Activated T-cell treated with anti-CD3 and anti-CD28 coated beads, Interleukin-2, amount 50 U/mL, for 72 hours (primary cell): ENCODE measurements around the gene KCNQ1. TPM values are rescaled to one million over a fixed set of nuclear protein-coding genes. Genes with fewer than 3 reads are reported as not detected.
A peak's percentile ranks its signal among the peaks of the same experiment; 100 is the strongest.

Experiments
- ATAC-seq, 2 donors: fragments of 150-1000 bp; cut with Tn5 transposase; replicated peaks in 1 of 2; 2 replicates each; pipeline ENCODE4 v1.10.0; 2021; ENCODE audit warnings: moderate library complexity in 2 of 2, mild to moderate bottlenecking in 1 of 2
- DNase-seq, 2 donors: peaks; one replicate each; pipeline ENCODE4 v3.0.0; 2021 to 2022; ENCODE audit warnings: mixed read lengths in 1 of 2
- H3K27ac Mint-ChIP-seq: one replicate; pipeline ENCODE4 v1.8.0; 2022; ENCODE audit warnings: mild to moderate bottlenecking, moderate library complexity, mixed read lengths
- H3K27me3 Mint-ChIP-seq: one replicate; pipeline ENCODE4 v1.8.0; 2022; ENCODE audit warnings: low read depth, mixed read lengths
- H3K36me3 Mint-ChIP-seq, 2 donors: one replicate each; pipeline ENCODE4 v1.8.0; 2022; ENCODE audit warnings: mixed read lengths in 2 of 2, mild to moderate bottlenecking in 1 of 2; ENCODE audit not compliant: insufficient read depth in 2 of 2
- H3K4me1 Mint-ChIP-seq: one replicate; pipeline ENCODE4 v1.8.0; 2022; ENCODE audit warnings: low read depth, mixed read lengths
- H3K4me3 Mint-ChIP-seq, 2 donors: one replicate each; pipeline ENCODE4 v1.8.0; 2022; ENCODE audit warnings: mild to moderate bottlenecking in 2 of 2, mixed read lengths in 2 of 2, moderate library complexity in 2 of 2
- H3K9me3 Mint-ChIP-seq, 2 donors: one replicate each; pipeline ENCODE4 v1.8.0; 2022; ENCODE audit warnings: mixed read lengths in 2 of 2
- total RNA-seq, 2 donors: library from RNA; stranded (reverse); gene quantifications; one replicate each; pipeline ENCODE4 v1.2.3, GENCODE V29; 2022

Gene KCNQ1
- total RNA-seq, 2 donors from 2014 or later = 11.4 TPM

DNA sequence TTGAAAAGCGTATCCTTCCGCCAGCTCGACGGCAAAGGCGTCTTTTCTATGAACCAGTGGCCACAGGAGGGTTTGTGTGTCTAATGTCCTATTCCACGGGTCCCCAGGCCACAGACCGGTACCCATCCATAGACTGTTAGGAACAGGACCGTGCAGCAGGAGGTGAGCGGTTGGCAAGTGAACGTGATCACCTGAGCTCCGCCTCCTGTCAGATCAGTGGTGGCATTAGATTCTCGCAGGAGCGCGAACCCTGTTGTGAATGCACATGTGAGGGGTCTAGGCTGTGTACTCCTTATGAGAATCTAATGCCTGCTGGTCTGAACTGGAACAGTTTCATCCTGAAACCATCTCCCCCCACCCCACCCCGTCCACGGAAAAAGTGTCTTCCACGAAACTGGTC, 317.6 kb downstream of the KCNQ1 start:
- no peak overlapping the region for H3K4me3 Mint-ChIP-seq
- H3K36me3 Mint-ChIP-seq = no peaks in the 10 kb centered on the region
- DNase-seq (no peak), ATAC-seq (no peak)
- H3K4me1 Mint-ChIP-seq = no peaks in the 10 kb centered on the region
- H3K9me3 Mint-ChIP-seq = no peaks in the 10 kb centered on the region
- H3K27me3 Mint-ChIP-seq = no peaks in the 10 kb centered on the region
- no peak overlapping the region for H3K27ac Mint-ChIP-seq

GRCh38 chr11:2763984-2764383, 319.2 kb downstream of the KCNQ1 start:
- no peak for ATAC-seq
- no peaks in the 10 kb centered on the region for H3K9me3 Mint-ChIP-seq

DNA sequence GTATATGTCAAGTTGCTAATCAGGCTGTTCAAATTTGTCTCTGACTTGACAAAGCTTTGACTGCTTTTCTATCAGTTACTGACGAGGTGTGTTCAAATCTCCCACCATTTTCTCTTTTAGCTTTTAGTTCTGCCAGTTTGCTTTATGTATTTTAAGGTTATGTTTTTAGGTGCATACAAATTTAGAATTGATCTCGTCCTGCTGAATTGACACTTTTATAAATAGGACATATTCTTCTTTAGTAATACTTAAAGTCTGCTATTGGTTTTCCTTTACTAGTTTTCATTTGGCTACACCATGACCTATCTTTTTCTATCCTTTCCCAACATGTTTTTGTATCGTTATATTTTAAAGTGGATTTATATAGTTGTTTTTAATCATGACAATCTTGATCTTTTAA, 320.7 kb downstream of the KCNQ1 start:
- no peak for DNase-seq
- no peaks in the 10 kb centered on the region for H3K4me1 Mint-ChIP-seq
- H3K4me3 Mint-ChIP-seq = no peak overlapping the region
- ATAC-seq = no peak
- H3K27me3 Mint-ChIP-seq = no peaks in the 10 kb centered on the region
- H3K27ac Mint-ChIP-seq = no peak overlapping the region
- no peaks in the 10 kb centered on the region for H3K36me3 Mint-ChIP-seq
- H3K9me3 Mint-ChIP-seq = no peaks in the 10 kb centered on the region

More at GRCh38 chr11:2763984-2764383, 319.2 kb downstream of the KCNQ1 start:
- H3K27ac Mint-ChIP-seq = no peak overlapping the region
- no peak overlapping the region for H3K4me3 Mint-ChIP-seq
- DNase-seq = no peak
- no peaks in the 10 kb centered on the region for H3K4me1 Mint-ChIP-seq
- H3K36me3 Mint-ChIP-seq = no peaks in the 10 kb centered on the region
- H3K27me3 Mint-ChIP-seq = no peaks in the 10 kb centered on the region

GRCh38 chr11:2766166-2766565, 321.4 kb downstream of the KCNQ1 start:
- ATAC-seq (no peak), DNase-seq (no peak)
- Mint-ChIP-seq H3K4me1 (no peaks in the 10 kb centered on the region), H3K4me3 (no peak overlapping the region), H3K27me3 (no peaks in the 10 kb centered on the region), H3K27ac (no peak overlapping the region), H3K9me3 (no peaks in the 10 kb centered on the region), H3K36me3 (no peaks in the 10 kb centered on the region)

DNA sequence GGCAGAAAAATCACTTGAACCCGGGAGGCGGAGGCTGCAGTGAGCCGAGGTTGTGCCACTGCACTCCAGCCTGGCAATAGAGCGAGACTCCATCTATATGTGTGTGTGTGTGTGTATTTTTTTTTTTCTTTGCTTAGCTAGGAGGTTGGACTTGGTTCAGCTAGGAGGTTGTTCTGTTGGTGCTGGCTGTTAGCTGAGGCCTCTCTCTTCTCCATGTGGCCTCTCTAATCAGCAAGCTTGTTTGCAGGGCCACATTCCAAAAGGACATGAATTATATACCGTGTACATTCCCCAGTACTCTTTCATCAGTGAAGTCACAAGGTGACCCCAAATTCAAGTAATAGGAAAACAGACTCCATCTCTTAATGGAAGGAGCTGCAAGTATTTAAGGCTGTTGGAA, 322.3 kb downstream of the KCNQ1 start:
- Mint-ChIP-seq H3K36me3 (no peaks in the 10 kb centered on the region), H3K4me1 (no peaks in the 10 kb centered on the region), H3K9me3 (no peaks in the 10 kb centered on the region), H3K27ac (no peak overlapping the region), H3K4me3 (no peak overlapping the region), H3K27me3 (no peaks in the 10 kb centered on the region)
- DNase-seq (no peak), ATAC-seq (no peak)

- H3K4me1 Mint-ChIP-seq = peaks cover 6% of the 10 kb centered on the region
- H3K27ac Mint-ChIP-seq = no peak overlapping the region
- no peak for ATAC-seq
- no peaks in the 10 kb centered on the region for H3K36me3 Mint-ChIP-seq
- H3K4me3 Mint-ChIP-seq = no peak overlapping the region
- no peaks in the 10 kb centered on the region for H3K27me3 Mint-ChIP-seq
- H3K9me3 Mint-ChIP-seq = no peaks in the 10 kb centered on the region
- DNase-seq = no peak
Observed at GRCh38 chr11:2767801-2768200, 323.0 kb downstream of the KCNQ1 start.

DNA sequence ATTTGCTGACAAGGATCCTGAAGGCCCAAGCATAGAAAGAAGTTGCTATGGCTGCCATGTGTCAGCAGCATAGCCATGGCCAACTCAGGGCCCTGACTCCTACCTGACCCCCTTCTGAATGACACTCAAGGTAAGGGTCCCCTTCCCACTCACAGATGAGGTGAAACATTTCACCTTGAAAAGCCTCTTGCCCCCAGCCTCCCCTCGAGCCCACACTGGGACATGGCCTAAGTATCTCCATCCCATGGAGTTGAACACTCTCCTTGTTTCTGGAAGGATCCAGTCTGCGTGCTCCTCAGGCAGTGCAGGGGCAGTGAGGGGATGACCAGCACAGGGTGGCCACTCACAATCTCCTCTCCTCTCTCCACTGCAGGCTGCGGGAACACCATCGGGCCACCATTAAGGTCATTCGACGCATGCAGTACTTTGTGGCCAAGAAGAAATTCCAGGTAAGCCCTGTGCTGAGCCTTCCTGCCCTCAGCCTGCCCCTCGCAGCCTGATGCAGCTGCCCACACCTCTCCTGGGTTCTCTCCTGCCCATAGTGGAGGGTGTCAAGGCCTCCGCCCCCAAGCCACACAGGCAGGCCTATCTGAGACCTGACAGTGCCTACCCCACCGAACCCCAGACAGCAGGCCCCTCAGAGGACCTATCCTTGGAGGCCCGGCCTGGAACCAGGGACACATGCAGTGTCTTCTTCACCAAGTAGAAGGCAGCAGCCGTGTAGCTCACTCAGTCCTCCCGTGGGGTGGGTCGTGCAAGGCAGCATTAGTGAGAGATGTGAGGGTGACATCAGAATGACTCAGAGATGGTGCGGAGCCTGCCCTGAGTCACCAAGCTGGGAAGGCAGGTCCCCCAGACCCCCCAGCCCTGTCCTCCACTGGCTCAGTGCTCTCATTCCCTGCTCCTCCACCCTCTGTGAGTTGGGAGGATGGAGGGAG, 323.9 kb downstream of the KCNQ1 start:
- Mint-ChIP-seq H3K9me3 (no peaks in the 10 kb centered on the region), H3K27me3 (no peaks in the 10 kb centered on the region), H3K4me3 (no peak overlapping the region), H3K4me1 (peaks cover 11% of the 10 kb centered on the region), H3K36me3 (no peaks in the 10 kb centered on the region), H3K27ac (no peak overlapping the region)
- DNase-seq (peak; percentile 35 to 54), ATAC-seq (peak; percentile 77 to 83)

- no peaks in the 10 kb centered on the region for H3K9me3 Mint-ChIP-seq
- H3K36me3 Mint-ChIP-seq = no peaks in the 10 kb centered on the region
- DNase-seq (no peak), ATAC-seq (no peak)
- peaks cover 15% of the 10 kb centered on the region for H3K4me1 Mint-ChIP-seq
- no peak overlapping the region for H3K4me3 Mint-ChIP-seq
- H3K27ac Mint-ChIP-seq = no peak overlapping the region
- no peaks in the 10 kb centered on the region for H3K27me3 Mint-ChIP-seq
Observed at GRCh38 chr11:2769409-2770095, 324.7 kb downstream of the KCNQ1 start.

DNA sequence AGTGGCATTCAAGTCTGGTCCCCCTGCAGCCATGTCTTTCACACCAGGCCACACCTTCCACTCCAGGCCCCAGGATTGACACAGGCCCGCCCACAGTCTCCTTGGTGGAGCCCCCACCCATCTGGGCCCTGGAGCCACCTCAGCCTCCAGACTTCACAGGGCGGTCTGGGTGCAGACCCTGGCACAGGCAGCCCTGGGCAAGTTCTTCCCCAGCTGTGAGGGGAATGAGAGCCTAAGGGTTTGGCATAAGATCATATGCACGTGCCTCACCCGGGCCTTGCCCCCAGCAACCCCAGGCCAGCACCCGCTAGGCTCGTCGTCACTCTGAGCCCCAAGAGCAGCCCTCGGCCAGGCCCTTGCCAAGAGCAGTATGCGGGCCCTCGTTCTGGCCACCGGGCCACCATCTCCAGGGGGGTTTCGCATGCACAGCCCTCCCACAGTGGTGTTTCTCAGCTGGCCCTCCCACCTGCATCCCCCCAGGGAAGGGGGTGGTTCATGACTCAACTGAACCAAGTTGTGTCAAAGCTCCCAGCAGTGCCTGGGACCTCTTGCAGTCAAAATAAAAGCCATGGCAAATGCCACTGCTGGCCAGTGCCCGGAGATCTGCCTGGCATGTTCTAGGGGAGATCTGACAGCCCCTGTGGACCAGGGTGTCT, 325.4 kb downstream of the KCNQ1 start:
- no peaks in the 10 kb centered on the region for H3K27me3 Mint-ChIP-seq
- no peak overlapping the region for H3K4me3 Mint-ChIP-seq
- H3K36me3 Mint-ChIP-seq = no peaks in the 10 kb centered on the region
- DNase-seq = no peak
- no peaks in the 10 kb centered on the region for H3K9me3 Mint-ChIP-seq
- no peak for ATAC-seq
- peaks cover 22% of the 10 kb centered on the region for H3K4me1 Mint-ChIP-seq
- H3K27ac Mint-ChIP-seq = no peak overlapping the region

- DNase-seq (no peak), ATAC-seq (no peak)
- Mint-ChIP-seq H3K27ac (no peak overlapping the region), H3K4me1 (peaks cover 24% of the 10 kb centered on the region), H3K36me3 (no peaks in the 10 kb centered on the region), H3K4me3 (no peak overlapping the region), H3K27me3 (no peaks in the 10 kb centered on the region), H3K9me3 (no peaks in the 10 kb centered on the region)
Observed at GRCh38 chr11:2770761-2771301, 326.0 kb downstream of the KCNQ1 start.

- no peaks in the 10 kb centered on the region for H3K36me3 Mint-ChIP-seq
- H3K27ac Mint-ChIP-seq = no peak overlapping the region
- H3K9me3 Mint-ChIP-seq = no peaks in the 10 kb centered on the region
- no peaks in the 10 kb centered on the region for H3K27me3 Mint-ChIP-seq
- ATAC-seq (no peak), DNase-seq (no peak)
- H3K4me1 Mint-ChIP-seq = peaks cover 24% of the 10 kb centered on the region
- H3K4me3 Mint-ChIP-seq = no peak overlapping the region
Observed at GRCh38 chr11:2771758-2772466, 327.1 kb downstream of the KCNQ1 start.

DNA sequence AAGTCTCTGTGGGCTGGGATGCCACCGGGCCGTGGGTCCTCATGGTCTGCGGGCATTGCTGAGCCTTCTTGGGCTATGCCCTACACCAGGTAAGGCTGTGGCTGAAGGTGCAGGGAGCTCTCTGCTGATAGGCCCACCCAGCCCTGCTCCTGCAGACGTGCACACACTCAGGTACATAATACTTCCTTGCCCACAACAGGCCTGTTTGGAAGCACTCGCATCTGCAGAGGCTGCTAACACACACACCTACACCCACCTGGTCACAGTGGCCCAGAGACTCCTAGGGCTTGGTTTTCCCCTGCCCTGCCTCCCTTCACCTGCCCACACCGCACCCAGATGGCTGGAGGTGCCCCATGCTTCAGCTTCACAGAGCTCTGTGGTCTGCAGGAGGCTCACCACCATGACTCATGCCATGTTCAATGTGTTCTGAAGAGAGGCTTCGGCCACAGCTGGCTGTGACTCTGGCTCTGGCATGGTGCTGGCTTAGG, 327.8 kb downstream of the KCNQ1 start:
- ATAC-seq = peak; percentile 87 to 91
- peak; percentile 57 to 78 for DNase-seq
- no peaks in the 10 kb centered on the region for H3K9me3 Mint-ChIP-seq
- no peaks in the 10 kb centered on the region for H3K27me3 Mint-ChIP-seq
- H3K4me3 Mint-ChIP-seq = peak overlapping the region in 1 of 2 donors; percentile 25
- H3K36me3 Mint-ChIP-seq = no peaks in the 10 kb centered on the region
- H3K4me1 Mint-ChIP-seq = peaks cover 24% of the 10 kb centered on the region
- no peak overlapping the region for H3K27ac Mint-ChIP-seq
